Measurements from ENCODE around the gene ATG2B.

DNA sequence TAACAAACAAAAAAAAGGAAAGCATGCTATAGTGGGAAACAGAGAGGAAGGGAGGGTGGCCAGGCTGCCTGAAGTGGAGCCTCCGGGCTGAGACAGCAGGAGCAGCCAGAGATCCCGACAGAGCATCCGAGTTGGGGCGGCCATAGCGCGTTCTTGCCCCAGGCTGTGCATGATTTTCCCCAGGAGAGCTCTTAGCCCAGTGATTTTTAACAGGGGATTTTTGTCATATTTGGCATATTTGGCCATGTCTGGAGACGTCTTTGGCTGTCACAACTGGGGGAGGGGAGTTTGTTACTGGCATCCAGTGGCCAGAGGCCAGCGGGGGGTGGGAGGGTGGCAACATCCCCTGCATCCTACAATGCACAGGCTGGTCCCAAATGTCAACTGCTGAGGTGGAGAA lies 83.6 kb downstream of the ATG2B start:
- TF ChIP-seq, protein P1, sequence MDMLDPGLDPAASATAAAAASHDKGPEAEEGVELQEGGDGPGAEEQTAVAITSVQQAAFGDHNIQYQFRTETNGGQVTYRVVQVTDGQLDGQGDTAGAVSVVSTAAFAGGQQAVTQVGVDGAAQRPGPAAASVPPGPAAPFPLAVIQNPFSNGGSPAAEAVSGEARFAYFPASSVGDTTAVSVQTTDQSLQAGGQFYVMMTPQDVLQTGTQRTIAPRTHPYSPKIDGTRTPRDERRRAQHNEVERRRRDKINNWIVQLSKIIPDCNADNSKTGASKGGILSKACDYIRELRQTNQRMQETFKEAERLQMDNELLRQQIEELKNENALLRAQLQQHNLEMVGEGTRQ (CRISPR knock-in tag; IDR thresholded peaks at IDR 0.05): no peak
- TF ChIP-seq ZNF316 (IDR thresholded peaks at IDR 0.05): no peak
- TF ChIP-seq, protein P2, sequence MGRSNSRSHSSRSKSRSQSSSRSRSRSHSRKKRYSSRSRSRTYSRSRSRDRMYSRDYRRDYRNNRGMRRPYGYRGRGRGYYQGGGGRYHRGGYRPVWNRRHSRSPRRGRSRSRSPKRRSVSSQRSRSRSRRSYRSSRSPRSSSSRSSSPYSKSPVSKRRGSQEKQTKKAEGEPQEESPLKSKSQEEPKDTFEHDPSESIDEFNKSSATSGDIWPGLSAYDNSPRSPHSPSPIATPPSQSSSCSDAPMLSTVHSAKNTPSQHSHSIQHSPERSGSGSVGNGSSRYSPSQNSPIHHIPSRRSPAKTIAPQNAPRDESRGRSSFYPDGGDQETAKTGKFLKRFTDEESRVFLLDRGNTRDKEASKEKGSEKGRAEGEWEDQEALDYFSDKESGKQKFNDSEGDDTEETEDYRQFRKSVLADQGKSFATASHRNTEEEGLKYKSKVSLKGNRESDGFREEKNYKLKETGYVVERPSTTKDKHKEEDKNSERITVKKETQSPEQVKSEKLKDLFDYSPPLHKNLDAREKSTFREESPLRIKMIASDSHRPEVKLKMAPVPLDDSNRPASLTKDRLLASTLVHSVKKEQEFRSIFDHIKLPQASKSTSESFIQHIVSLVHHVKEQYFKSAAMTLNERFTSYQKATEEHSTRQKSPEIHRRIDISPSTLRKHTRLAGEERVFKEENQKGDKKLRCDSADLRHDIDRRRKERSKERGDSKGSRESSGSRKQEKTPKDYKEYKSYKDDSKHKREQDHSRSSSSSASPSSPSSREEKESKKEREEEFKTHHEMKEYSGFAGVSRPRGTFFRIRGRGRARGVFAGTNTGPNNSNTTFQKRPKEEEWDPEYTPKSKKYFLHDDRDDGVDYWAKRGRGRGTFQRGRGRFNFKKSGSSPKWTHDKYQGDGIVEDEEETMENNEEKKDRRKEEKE (IDR thresholded peaks at IDR 0.05; ENCODE audit: borderline replicate concordance in 1 of 2, control insufficient read depth in 1 of 2, low read depth in 2 of 2, low read length in 1 of 2): no peak
- TF ChIP-seq, protein P3, sequence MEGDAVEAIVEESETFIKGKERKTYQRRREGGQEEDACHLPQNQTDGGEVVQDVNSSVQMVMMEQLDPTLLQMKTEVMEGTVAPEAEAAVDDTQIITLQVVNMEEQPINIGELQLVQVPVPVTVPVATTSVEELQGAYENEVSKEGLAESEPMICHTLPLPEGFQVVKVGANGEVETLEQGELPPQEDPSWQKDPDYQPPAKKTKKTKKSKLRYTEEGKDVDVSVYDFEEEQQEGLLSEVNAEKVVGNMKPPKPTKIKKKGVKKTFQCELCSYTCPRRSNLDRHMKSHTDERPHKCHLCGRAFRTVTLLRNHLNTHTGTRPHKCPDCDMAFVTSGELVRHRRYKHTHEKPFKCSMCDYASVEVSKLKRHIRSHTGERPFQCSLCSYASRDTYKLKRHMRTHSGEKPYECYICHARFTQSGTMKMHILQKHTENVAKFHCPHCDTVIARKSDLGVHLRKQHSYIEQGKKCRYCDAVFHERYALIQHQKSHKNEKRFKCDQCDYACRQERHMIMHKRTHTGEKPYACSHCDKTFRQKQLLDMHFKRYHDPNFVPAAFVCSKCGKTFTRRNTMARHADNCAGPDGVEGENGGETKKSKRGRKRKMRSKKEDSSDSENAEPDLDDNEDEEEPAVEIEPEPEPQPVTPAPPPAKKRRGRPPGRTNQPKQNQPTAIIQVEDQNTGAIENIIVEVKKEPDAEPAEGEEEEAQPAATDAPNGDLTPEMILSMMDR (IDR thresholded peaks at IDR 0.05 in 2 of 3, conservative IDR thresholded peaks at IDR 0.05 in 1 of 3; ENCODE audit: insufficient read depth in 2 of 3, low read depth in 1 of 3, low read length in 3 of 3): no peak
- TF ChIP-seq RAD21 (CRISPR knock-in tag; conservative IDR thresholded peaks at IDR 0.05 in 1 of 2, IDR thresholded peaks at IDR 0.05 in 1 of 2): no peak
- TF ChIP-seq JUN (IDR thresholded peaks at IDR 0.05; ENCODE audit: borderline replicate concordance, low read depth, low read length): no peak
- TF ChIP-seq JUN (CRISPR knock-in tag; IDR thresholded peaks at IDR 0.05; ENCODE audit: borderline replicate concordance): no peak
- no peak for TF ChIP-seq PTRF (tag; IDR thresholded peaks at IDR 0.05)
- no peak for TF ChIP-seq SMARCA4 (IDR thresholded peaks at IDR 0.05)
- no peak for TF ChIP-seq DNMT1 (IDR thresholded peaks at IDR 0.05)
